ENCODE results near the gene OR8B8.
"Not testable (repeated sequence)": the region's sequence is repeated elsewhere in the genome, so short reads cannot be mapped to it uniquely, and the experiment has no call there.

The OR8B8 gene

GRCh38 chr11:124463324-124463723 is 17.8 kb upstream of the OR8B8 start:
- Mint-ChIP-seq H3K36me3 (no peaks in the 10 kb centered on the region), H3K27me3 (peaks cover 11% of the 10 kb centered on the region), H3K9me3 (no peaks in the 10 kb centered on the region), H3K27ac (no peak overlapping the region), H3K4me3 (no peak overlapping the region), H3K4me1 (no peaks in the 10 kb centered on the region)
- ATAC-seq = no peak

- no peaks in the 10 kb centered on the region for H3K27me3 Mint-ChIP-seq
- no peak overlapping the region for H3K4me3 Mint-ChIP-seq
- ATAC-seq = no peak
- no peaks in the 10 kb centered on the region for H3K9me3 Mint-ChIP-seq
- no peaks in the 10 kb centered on the region for H3K36me3 Mint-ChIP-seq
- H3K4me1 Mint-ChIP-seq = no peaks in the 10 kb centered on the region
- H3K27ac Mint-ChIP-seq = no peak overlapping the region
Observed at GRCh38 chr11:124460459-124460858, 15.0 kb upstream of the OR8B8 start.

- ATAC-seq, H3K4me1 Mint-ChIP-seq, H3K27ac Mint-ChIP-seq, H3K9me3 Mint-ChIP-seq, H3K27me3 Mint-ChIP-seq, H3K36me3 Mint-ChIP-seq, H3K4me3 Mint-ChIP-seq: not testable (repeated sequence)
Observed at GRCh38 chr11:124459379-124459778, 13.9 kb upstream of the OR8B8 start.

GRCh38 chr11:124454552-124454951 is 9.1 kb upstream of the OR8B8 start:
- peaks cover 12% of the 10 kb centered on the region for H3K9me3 Mint-ChIP-seq
- no peak for ATAC-seq
- H3K4me1 Mint-ChIP-seq = no peaks in the 10 kb centered on the region

GRCh38 chr11:124446916-124447315 is 1.4 kb upstream of the OR8B8 start:
- no peaks in the 10 kb centered on the region for H3K36me3 Mint-ChIP-seq
- ATAC-seq = no peak
- H3K27ac Mint-ChIP-seq = no peak overlapping the region
- H3K4me3 Mint-ChIP-seq = no peak overlapping the region
- H3K27me3 Mint-ChIP-seq = peaks cover 8% of the 10 kb centered on the region
- H3K4me1 Mint-ChIP-seq = no peaks in the 10 kb centered on the region
- H3K9me3 Mint-ChIP-seq = peaks cover 6% of the 10 kb centered on the region

More at GRCh38 chr11:124454552-124454951, 9.1 kb upstream of the OR8B8 start:
- no peak overlapping the region for H3K27ac Mint-ChIP-seq
- no peaks in the 10 kb centered on the region for H3K36me3 Mint-ChIP-seq
- no peak overlapping the region for H3K4me3 Mint-ChIP-seq
- H3K27me3 Mint-ChIP-seq = peaks cover 11% of the 10 kb centered on the region

GRCh38 chr11:124442847-124443246 is 2.6 kb downstream of the OR8B8 start:
- no peaks in the 10 kb centered on the region for H3K27me3 Mint-ChIP-seq
- H3K4me1 Mint-ChIP-seq = no peaks in the 10 kb centered on the region
- H3K36me3 Mint-ChIP-seq = no peaks in the 10 kb centered on the region
- no peak overlapping the region for H3K27ac Mint-ChIP-seq
- ATAC-seq = no peak
- H3K4me3 Mint-ChIP-seq = no peak overlapping the region
- H3K9me3 Mint-ChIP-seq = no peaks in the 10 kb centered on the region

GRCh38 chr11:124442442-124442841 is 3.1 kb downstream of the OR8B8 start:
- no peak for ATAC-seq
- Mint-ChIP-seq H3K9me3 (peaks cover 1% of the 10 kb centered on the region), H3K27ac (no peak overlapping the region), H3K4me3 (no peak overlapping the region), H3K36me3 (no peaks in the 10 kb centered on the region), H3K27me3 (no peaks in the 10 kb centered on the region), H3K4me1 (no peaks in the 10 kb centered on the region)

- H3K36me3 Mint-ChIP-seq = no peaks in the 10 kb centered on the region
- H3K27me3 Mint-ChIP-seq = no peaks in the 10 kb centered on the region
- H3K4me3 Mint-ChIP-seq = no peak overlapping the region
- no peak for ATAC-seq
- peaks cover 2% of the 10 kb centered on the region for H3K9me3 Mint-ChIP-seq
- no peaks in the 10 kb centered on the region for H3K4me1 Mint-ChIP-seq
- no peak overlapping the region for H3K27ac Mint-ChIP-seq
Observed at GRCh38 chr11:124441519-124441918, 4.0 kb downstream of the OR8B8 start.

GRCh38 chr11:124441081-124441480 is 4.4 kb downstream of the OR8B8 start:
- Mint-ChIP-seq H3K27ac (no peak overlapping the region), H3K4me3 (no peak overlapping the region), H3K4me1 (no peaks in the 10 kb centered on the region), H3K27me3 (peaks cover 1% of the 10 kb centered on the region), H3K9me3 (peaks cover 2% of the 10 kb centered on the region), H3K36me3 (no peaks in the 10 kb centered on the region)
- ATAC-seq = no peak

GRCh38 chr11:124440608-124441007 is 4.9 kb downstream of the OR8B8 start:
- Mint-ChIP-seq H3K36me3 (no peaks in the 10 kb centered on the region), H3K27me3 (peaks cover 6% of the 10 kb centered on the region), H3K4me3 (no peak overlapping the region), H3K9me3 (peaks cover 2% of the 10 kb centered on the region), H3K27ac (no peak overlapping the region), H3K4me1 (no peaks in the 10 kb centered on the region)
- ATAC-seq = no peak

GRCh38 chr11:124434699-124435098 is 10.8 kb downstream of the OR8B8 start:
- Mint-ChIP-seq H3K27me3 (peaks cover 10% of the 10 kb centered on the region), H3K9me3 (peaks cover 3% of the 10 kb centered on the region), H3K27ac (no peak overlapping the region), H3K4me3 (no peak overlapping the region), H3K4me1 (no peaks in the 10 kb centered on the region), H3K36me3 (no peaks in the 10 kb centered on the region)
- no peak for ATAC-seq

- Mint-ChIP-seq H3K4me1 (no peaks in the 10 kb centered on the region), H3K4me3 (no peak overlapping the region), H3K36me3 (no peaks in the 10 kb centered on the region), H3K27me3 (no peaks in the 10 kb centered on the region), H3K27ac (no peak overlapping the region), H3K9me3 (peaks cover 7% of the 10 kb centered on the region)
- ATAC-seq = no peak
Observed at GRCh38 chr11:124429599-124429998, 15.9 kb downstream of the OR8B8 start.

- no peak within 1 kb of the TSS for H3K27ac Mint-ChIP-seq
- no peak for ATAC-seq
Observed at GRCh38 chr11:124424384-124424921, 21.0 kb downstream of the OR8B8 start, which contains the start of gene OR8B4. TSS of gene OR8B4 (minus strand) at chr11:124424871. CDS start at chr11:124424871, 0 bp downstream.

GRCh38 chr11:124421043-124421442 is 24.5 kb downstream of the OR8B8 start:
- ATAC-seq = no peak
- no peak overlapping the region for H3K27ac Mint-ChIP-seq
- no peak overlapping the region for H3K4me3 Mint-ChIP-seq
- H3K27me3 Mint-ChIP-seq = peaks cover 34% of the 10 kb centered on the region
- no peaks in the 10 kb centered on the region for H3K9me3 Mint-ChIP-seq
- H3K36me3 Mint-ChIP-seq = no peaks in the 10 kb centered on the region
- no peaks in the 10 kb centered on the region for H3K4me1 Mint-ChIP-seq

More at GRCh38 chr11:124424384-124424921, 21.0 kb downstream of the OR8B8 start, which contains the start of gene OR8B4:
- Mint-ChIP-seq H3K9me3 (peaks cover 4% of the 10 kb centered on the region), H3K4me1 (no peaks in the 10 kb centered on the region), H3K27me3 (peaks cover 34% of the 10 kb centered on the region), H3K4me3 (no peak within 1 kb of the TSS), H3K36me3 (no peaks in the 10 kb centered on the region)

- no peak overlapping the region for H3K4me3 Mint-ChIP-seq
- peaks cover 25% of the 10 kb centered on the region for H3K27me3 Mint-ChIP-seq
- no peaks in the 10 kb centered on the region for H3K9me3 Mint-ChIP-seq
- H3K27ac Mint-ChIP-seq = no peak overlapping the region
- H3K36me3 Mint-ChIP-seq = no peaks in the 10 kb centered on the region
- no peak for ATAC-seq
- H3K4me1 Mint-ChIP-seq = no peaks in the 10 kb centered on the region
Observed at GRCh38 chr11:124415356-124415923, 30.1 kb downstream of the OR8B8 start.

- Mint-ChIP-seq H3K4me1 (no peaks in the 10 kb centered on the region), H3K36me3 (no peaks in the 10 kb centered on the region), H3K4me3 (no peak overlapping the region), H3K27ac (no peak overlapping the region), H3K27me3 (peaks cover 23% of the 10 kb centered on the region), H3K9me3 (no peaks in the 10 kb centered on the region)
- ATAC-seq = no peak
Observed at GRCh38 chr11:124409906-124410305, 35.6 kb downstream of the OR8B8 start.
